GM12864 (cell line): Measurements from ENCODE around the gene RBMY1J.
"Not testable (repeated sequence)": the region's sequence is repeated elsewhere in the genome, so short reads cannot be mapped to it uniquely, and the experiment has no call there.

ENCODE experiments used
- DNase-seq: peaks from one replicate; pipeline ENCODE4 v3.0.0-alpha.2; 2011; ENCODE audit warnings: low read depth
- H3K4me3 ChIP-seq: 2 replicates; pipeline ENCODE4 v1.5.1; 2011; ENCODE audit warnings: mild to moderate bottlenecking, low read depth, low read length, control low read depth
- CTCF ChIP-seq: IDR thresholded peaks from 2 replicates; pipeline ENCODE4 v1.5.1; 2011; ENCODE audit warnings: low read depth, mild to moderate bottlenecking, moderate library complexity, low read length, control low read depth, inconsistent platforms; ENCODE audit errors: missing control alignments

The RBMY1J gene

DNA sequence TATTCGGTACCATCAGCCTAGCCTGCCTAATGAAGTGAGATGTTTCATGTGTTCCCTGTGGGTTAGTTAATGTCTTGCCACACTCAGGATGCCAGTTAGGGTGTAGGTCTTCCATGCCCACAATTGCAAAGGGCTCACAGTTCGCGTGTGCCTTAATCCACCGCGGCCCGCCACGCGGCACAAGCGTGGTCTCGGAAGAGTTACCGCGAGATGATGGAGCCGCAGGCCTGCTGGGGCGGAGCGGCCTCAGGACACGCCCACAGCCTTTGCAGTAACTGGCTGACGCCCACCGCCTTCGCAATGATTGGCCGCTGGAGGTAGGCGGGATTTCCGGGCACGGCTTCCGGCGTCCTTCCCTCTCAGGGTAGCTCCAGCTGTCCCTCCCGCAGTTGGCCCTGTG lies at the start of gene RBMY1J:
TSS of gene RBMY1J (plus strand) at position 301 of the 400 bp plus-strand sequence. CDS start 2,038 bp downstream, outside the sequence.
- H3K4me3 ChIP-seq, DNase-seq: not testable (repeated sequence)

DNA sequence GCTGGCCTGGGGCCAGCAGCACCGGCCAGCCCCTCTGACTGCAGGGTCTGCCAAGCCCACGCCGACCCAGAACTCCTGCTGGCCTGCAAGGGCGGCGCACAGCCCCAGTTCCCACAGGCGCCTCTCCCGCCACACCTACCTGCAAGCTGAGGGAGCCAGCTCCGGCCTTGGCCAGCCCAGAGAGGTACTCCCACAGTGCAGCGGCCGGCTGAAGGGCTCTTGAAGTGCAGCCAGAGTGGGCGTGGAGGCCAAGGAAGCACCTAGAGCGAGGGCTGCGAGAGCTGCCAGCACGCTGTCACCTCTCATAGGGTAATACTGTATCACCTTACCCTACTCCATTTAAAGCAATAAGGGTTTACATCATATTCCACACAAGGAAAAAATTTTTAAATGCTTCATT lies 35.8 kb upstream of the RBMY1J start:
- TF ChIP-seq CTCF: no peak
- H3K4me3 ChIP-seq: no peak overlapping the region
- DNase-seq: no peak

DNA sequence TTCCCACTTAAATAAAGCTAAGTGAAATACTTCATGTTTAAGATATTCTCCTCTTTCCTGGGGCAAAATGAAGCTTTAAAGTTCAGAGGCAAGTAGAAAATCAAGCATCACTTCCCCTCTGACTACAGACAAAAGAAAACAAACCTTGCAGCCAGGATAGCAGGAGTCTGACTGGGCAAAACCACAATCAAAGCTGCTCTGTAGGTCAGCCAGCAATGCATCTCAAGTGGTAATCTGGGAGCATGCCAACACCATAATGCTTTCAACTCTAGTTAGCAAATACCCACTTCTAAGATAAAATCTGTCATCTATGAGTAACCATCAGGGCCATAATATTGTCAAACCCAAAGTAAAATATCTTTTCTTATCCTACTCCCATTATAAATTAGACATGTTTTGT lies 32.6 kb upstream of the RBMY1J start:
- DNase-seq: no peak
- H3K4me3 ChIP-seq: no peak overlapping the region
- no peak for TF ChIP-seq CTCF

DNA sequence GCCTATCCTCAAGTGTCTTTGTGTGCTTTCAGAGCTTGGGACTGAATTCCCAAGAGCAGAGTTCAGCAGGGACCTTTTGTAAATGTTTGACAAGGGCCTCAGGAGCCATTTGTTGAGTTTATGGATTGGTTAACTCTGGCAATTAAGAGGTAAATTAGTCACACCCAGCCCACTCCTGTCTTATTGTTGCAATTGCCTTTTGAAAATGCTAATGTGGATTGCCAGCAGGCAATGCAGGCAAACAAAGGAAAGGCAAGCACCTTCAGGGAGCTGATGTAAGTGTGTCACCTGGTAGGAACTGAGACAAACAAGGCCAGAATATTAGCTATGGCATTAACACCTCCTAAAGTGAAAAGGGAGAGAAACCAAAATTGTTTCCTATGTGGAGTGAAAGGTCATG lies 29.7 kb upstream of the RBMY1J start:
- DNase-seq: no peak
- no peak for TF ChIP-seq CTCF
- no peak overlapping the region for H3K4me3 ChIP-seq

GRCh38 chrY:22444718-22445396 lies 41.6 kb downstream of the RBMY1J start:
- not testable (repeated sequence) for DNase-seq, H3K4me3 ChIP-seq

- H3K4me3 ChIP-seq, DNase-seq: not testable (repeated sequence)
Observed at GRCh38 chrY:22455522-22455921, 52.3 kb downstream of the RBMY1J start.

GRCh38 chrY:22461962-22462361 lies 58.8 kb downstream of the RBMY1J start:
- H3K4me3 ChIP-seq, DNase-seq: not testable (repeated sequence)
